Peyer's patch (tissue), 4 donors: Measurements from ENCODE around the gene NTSR2. TPM values are rescaled to one million over a fixed set of nuclear protein-coding genes. Genes with fewer than 3 reads are reported as not detected.
A peak's percentile ranks its signal among the peaks of the same experiment; 100 is the strongest.

ENCODE experiments used
- DNase-seq, 3 donors: peaks; one replicate each; pipeline ENCODE4 v3.0.0-alpha.2; 2017 to 2019
- H3K27ac ChIP-seq, 4 donors: fragments of 200-600 bp; sonication (generic); one replicate each; pipeline ENCODE4 v1.5.1; 2016 to 2019
- H3K27me3 ChIP-seq, 2 donors: fragments of 200-600 bp; sonication (generic); one replicate each; pipeline ENCODE4 v1.5.1; 2019
- H3K36me3 ChIP-seq, 3 donors: fragments of 200-600 bp; sonication (generic); one replicate each; pipeline ENCODE4 v1.5.1; 2016 to 2019
- H3K4me1 ChIP-seq, 4 donors: fragments of 200-600 bp; sonication (generic); one replicate each; pipeline ENCODE4 v1.5.1; 2016 to 2019
- H3K4me3 ChIP-seq, 4 donors: fragments of 200-600 bp; sonication (generic); 1 replicate in 3 of 4; 2 replicates in 1 of 4; pipeline ENCODE4 v1.5.1; 2016 to 2019; ENCODE audit warnings: mild to moderate bottlenecking in 1 of 4
- H3K9me3 ChIP-seq, 4 donors: fragments of 200-600 bp; sonication (generic); one replicate each; pipeline ENCODE4 v1.5.1; 2016 to 2019; ENCODE audit warnings: mild to moderate bottlenecking in 1 of 4
- CTCF ChIP-seq, 6 experiments: fragments of 450-650 bp in 4 of 6; fragments of 200-600 bp in 2 of 6; sonication (generic) in 1 of 6; IDR thresholded peaks; one replicate each; pipeline ENCODE4 v1.5.1; 2017 to 2019; ENCODE audit warnings: antibody characterized with exemption in 6 of 6, mild to moderate bottlenecking in 3 of 6, moderate library complexity in 1 of 6
- POLR2A ChIP-seq, 2 donors: fragments of 450-650 bp; IDR thresholded peaks; one replicate each; pipeline ENCODE4 v1.5.1; 2017; ENCODE audit warnings: antibody characterized with exemption in 2 of 2, mild to moderate bottlenecking in 2 of 2, moderate library complexity in 2 of 2
- total RNA-seq, 4 donors: library from RNA; depleted of rRNA; stranded (reverse); fragments of >200 nt; gene quantifications; one replicate each; pipeline ENCODE4 v1.1.0, GENCODE V29; 2016

NTSR2 gene
- total RNA-seq, 4 donors from 2014 or later: not detected

GRCh38 chr2:11683966-11684365, 14.0 kb upstream of the NTSR2 start:
- peaks cover 0 to 10% (median 5%) of the 10 kb centered on the region in 4 donors for H3K4me1 ChIP-seq
- no peaks in the 10 kb centered on the region for H3K9me3 ChIP-seq

GRCh38 chr2:11683476-11683875, 13.5 kb upstream of the NTSR2 start:
- H3K9me3 ChIP-seq: no peaks in the 10 kb centered on the region
- no peak for DNase-seq

More at GRCh38 chr2:11683966-11684365, 14.0 kb upstream of the NTSR2 start:
- Histone ChIP-seq H3K27ac (no peak overlapping the region), H3K36me3 (no peaks in the 10 kb centered on the region), H3K4me3 (no peak overlapping the region), H3K27me3 (no peaks in the 10 kb centered on the region)
- no peak for TF ChIP-seq CTCF (IDR thresholded peaks at IDR 0.05)
- no peak for TF ChIP-seq POLR2A (IDR thresholded peaks at IDR 0.05)
- DNase-seq: no peak

GRCh38 chr2:11682590-11682915, 12.6 kb upstream of the NTSR2 start:
- Histone ChIP-seq H3K36me3 (no peaks in the 10 kb centered on the region), H3K4me3 (no peak overlapping the region), H3K4me1 (no peaks in the 10 kb centered on the region), H3K27me3 (no peaks in the 10 kb centered on the region), H3K27ac (no peak overlapping the region), H3K9me3 (no peaks in the 10 kb centered on the region)
- TF ChIP-seq CTCF (IDR thresholded peaks at IDR 0.05) (no peak), POLR2A (IDR thresholded peaks at IDR 0.05) (no peak)
- no peak for DNase-seq

More at GRCh38 chr2:11683476-11683875, 13.5 kb upstream of the NTSR2 start:
- H3K36me3 ChIP-seq: no peaks in the 10 kb centered on the region
- peaks cover 0 to 7% (median 3%) of the 10 kb centered on the region in 4 donors for H3K4me1 ChIP-seq
- H3K4me3 ChIP-seq: no peak overlapping the region
- no peaks in the 10 kb centered on the region for H3K27me3 ChIP-seq
- no peak for TF ChIP-seq POLR2A (IDR thresholded peaks at IDR 0.05)
- no peak for TF ChIP-seq CTCF (IDR thresholded peaks at IDR 0.05)
- H3K27ac ChIP-seq: no peak overlapping the region

GRCh38 chr2:11681722-11682589, 12.0 kb upstream of the NTSR2 start:
- Histone ChIP-seq H3K4me1 (no peaks in the 10 kb centered on the region), H3K36me3 (no peaks in the 10 kb centered on the region), H3K27ac (no peak overlapping the region), H3K27me3 (no peaks in the 10 kb centered on the region), H3K9me3 (no peaks in the 10 kb centered on the region), H3K4me3 (no peak overlapping the region)
- peak in 1 of 3 donors; percentile 60 for DNase-seq
- TF ChIP-seq CTCF (IDR thresholded peaks at IDR 0.05) (peak in 5 of 6 experiments; percentile 14 to 68 (median 60)), POLR2A (IDR thresholded peaks at IDR 0.05) (no peak)

GRCh38 chr2:11680901-11681721, 11.1 kb upstream of the NTSR2 start:
- no peak overlapping the region for H3K4me3 ChIP-seq
- DNase-seq: peak in 1 of 3 donors; percentile 15
- H3K27me3 ChIP-seq: no peaks in the 10 kb centered on the region
- H3K27ac ChIP-seq: no peak overlapping the region
- H3K9me3 ChIP-seq: no peaks in the 10 kb centered on the region
- no peaks in the 10 kb centered on the region for H3K36me3 ChIP-seq
- H3K4me1 ChIP-seq: no peaks in the 10 kb centered on the region
- TF ChIP-seq POLR2A (IDR thresholded peaks at IDR 0.05) (no peak), CTCF (IDR thresholded peaks at IDR 0.05) (no peak)
